GM23248 (cell line): ENCODE measurements around the gene GDI2. TPM values are rescaled to one million over a fixed set of nuclear protein-coding genes. Genes with fewer than 3 reads are reported as not detected.
"Not testable (repeated sequence)": the region's sequence is repeated elsewhere in the genome, so short reads cannot be mapped to it uniquely, and the experiment has no call there.

Experiments
- DNase-seq: peaks from one replicate; pipeline ENCODE4 v3.0.0-alpha.2; 2015
- H2AFZ ChIP-seq: fragments of 200-600 bp; sonication (generic); 2 replicates; pipeline ENCODE4 v1.6.1; 2016; ENCODE audit warnings: antibody characterized with exemption
- H3F3A ChIP-seq: fragments of 200-600 bp; sonication (generic); 2 replicates; pipeline ENCODE4 v1.6.1; 2016; ENCODE audit warnings: mild to moderate bottlenecking, antibody characterized with exemption, mixed run types; ENCODE audit not compliant: insufficient read depth
- H3K27ac ChIP-seq: fragments of 200-600 bp; sonication (generic); 2 replicates; pipeline ENCODE4 v1.5.1; 2016; ENCODE audit warnings: mild to moderate bottlenecking
- H3K27me3 ChIP-seq: fragments of 200-600 bp; sonication (generic); replicated peaks from 2 replicates; pipeline ENCODE4 v1.6.1; 2016; ENCODE audit warnings: mild to moderate bottlenecking; ENCODE audit not compliant: insufficient read depth
- H3K36me3 ChIP-seq: fragments of 200-600 bp; sonication (generic); 2 replicates; pipeline ENCODE4 v1.6.1; 2016; ENCODE audit warnings: low read depth, mild to moderate bottlenecking
- H3K4me1 ChIP-seq: fragments of 200-600 bp; sonication (generic); 2 replicates; pipeline ENCODE4 v1.6.1; 2016; ENCODE audit warnings: mild to moderate bottlenecking; ENCODE audit not compliant: insufficient read depth
- H3K4me2 ChIP-seq: fragments of 200-600 bp; sonication (generic); one replicate; pipeline ENCODE4 v1.6.1; 2016; ENCODE audit warnings: mild to moderate bottlenecking; ENCODE audit not compliant: unreplicated experiment
- H3K4me3 ChIP-seq: fragments of 200-600 bp; sonication (generic); 2 replicates; pipeline ENCODE4 v1.5.1; 2016; ENCODE audit warnings: mild to moderate bottlenecking
- H3K79me2 ChIP-seq: fragments of 200-600 bp; sonication (generic); 2 replicates; pipeline ENCODE4 v1.6.1; 2016; ENCODE audit warnings: mild to moderate bottlenecking; ENCODE audit not compliant: insufficient read depth
- H3K9ac ChIP-seq: fragments of 200-600 bp; sonication (generic); 2 replicates; pipeline ENCODE4 v1.6.1; 2016; ENCODE audit warnings: mild to moderate bottlenecking
- H3K9me2 ChIP-seq: fragments of 200-600 bp; sonication (generic); 2 replicates; pipeline ENCODE4 v1.6.1; 2016; ENCODE audit warnings: mixed run types, mild to moderate bottlenecking, moderate library complexity; ENCODE audit not compliant: insufficient read depth
- H3K9me3 ChIP-seq: fragments of 200-600 bp; sonication (generic); one replicate; pipeline ENCODE4 v1.6.1; 2017; ENCODE audit warnings: low read depth
- H4K20me1 ChIP-seq: fragments of 200-600 bp; sonication (generic); 2 replicates; pipeline ENCODE4 v1.6.0; 2016; ENCODE audit not compliant: insufficient read depth
- EZH2 ChIP-seq: fragments of 200-600 bp; sonication (generic); IDR thresholded peaks from 2 replicates; pipeline ENCODE4 v1.6.1; 2018; ENCODE audit warnings: antibody characterized with exemption, mild to moderate bottlenecking; ENCODE audit not compliant: insufficient read depth, poor library complexity, severe bottlenecking
- EZH2phosphoT487 ChIP-seq: fragments of 200-600 bp; sonication (generic); IDR thresholded peaks from 2 replicates; pipeline ENCODE4 v1.6.1; 2018; ENCODE audit warnings: antibody characterized with exemption, moderate library complexity, mild to moderate bottlenecking, low read depth; ENCODE audit not compliant: insufficient read depth
- WGBS, 2 experiments: methylation state at CpG; one replicate each; pipeline ENCODE4 v1.1.6; 2015 to 2017; ENCODE audit warnings: low lambda C conversion rate in 2 of 2, low coverage in 1 of 2; ENCODE audit errors: missing lambda C conversion rate in 2 of 2; 5-methylcytosine and 5-hydroxymethylcytosine counted together
- in situ Hi-C: fragments of 300-500 bp; cut with MboI; formaldehyde crosslinking; loops from 2 replicates; pipeline ENCODE4 v1.15.0; 2020
- polyA plus RNA-seq: library from polyadenylated mRNA; unstranded; fragments of >200 nt; fragmentation: Nextera tagmentation; extraction: Ambion mirVana; gene quantifications from 2 replicates; pipeline ENCODE4 v1.2.1, GENCODE V29; 2016
- total RNA-seq: library from RNA; depleted of rRNA; stranded (reverse); fragments of >200 nt; shearing (Covaris generic); gene quantifications from 2 replicates; pipeline ENCODE4 v1.2.3, GENCODE V29; 2014

The GDI2 gene
- total and polyA plus RNA-seq, 2 experiments from 2014 or later: 195 to 350 TPM

DNA sequence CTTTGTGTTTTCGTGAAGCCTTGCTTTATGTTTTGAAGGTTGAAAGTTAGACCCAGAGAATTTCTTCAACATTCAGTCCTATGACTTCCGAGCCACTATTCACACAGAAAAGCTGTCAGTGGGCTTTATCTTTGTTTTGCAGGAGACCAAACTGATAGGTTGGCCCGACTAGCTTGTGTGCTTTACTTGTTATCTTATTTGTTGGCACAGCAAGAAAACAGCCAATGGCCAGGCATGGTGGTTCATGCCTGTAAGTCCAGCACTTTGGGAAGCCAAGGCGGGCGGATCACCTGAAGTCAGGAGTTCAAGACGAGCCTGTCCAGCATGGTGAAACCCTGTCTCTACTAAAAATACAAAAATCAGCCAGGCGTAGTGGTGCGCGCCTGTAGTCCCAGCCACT is 16.0 kb upstream of the GDI2 start:
- Histone ChIP-seq H3K4me1 (no peaks in the 10 kb centered on the region), H3F3A (no peaks in the 10 kb centered on the region), H3K4me2 (no peak overlapping the region), H3K9me3 (no peaks in the 10 kb centered on the region), H3K79me2 (no peaks in the 10 kb centered on the region), H3K36me3 (no peaks in the 10 kb centered on the region), H2AFZ (no peak overlapping the region), H3K27me3 (no peaks in the 10 kb centered on the region), H4K20me1 (no peaks in the 10 kb centered on the region), H3K27ac (no peak overlapping the region), H3K9ac (no peak overlapping the region), H3K4me3 (no peak overlapping the region), H3K9me2 (no peaks in the 10 kb centered on the region)
- 83 to 85% methylated on average over 9 of the region's 9 CpGs for WGBS, 2 experiments
- TF ChIP-seq EZH2phosphoT487 (no peak), EZH2 (no peak)
- in situ Hi-C loops: no loop called here
- DNase-seq: no peak

DNA sequence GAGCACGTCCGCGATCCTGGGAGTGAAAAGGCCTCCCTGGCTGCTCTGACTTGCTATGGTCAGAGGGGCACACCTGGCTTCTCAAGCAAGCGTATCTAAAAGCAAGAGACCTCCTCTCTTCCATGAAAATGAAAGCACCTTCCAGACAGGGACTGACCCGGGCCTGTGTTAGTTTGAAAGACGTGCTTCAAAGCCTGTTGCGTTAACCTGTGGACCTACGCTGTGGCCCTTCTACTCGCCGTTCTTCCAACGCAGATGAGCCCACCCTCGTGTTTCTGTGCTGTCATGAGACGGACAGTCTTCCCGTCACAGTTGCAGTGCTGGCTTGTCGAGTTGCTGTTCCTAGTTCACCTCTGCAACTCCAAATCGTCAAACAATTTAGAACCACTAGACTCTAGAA is 15.5 kb upstream of the GDI2 start:
- H2AFZ ChIP-seq: no peak overlapping the region
- H3K4me1 ChIP-seq: no peaks in the 10 kb centered on the region
- DNase-seq: no peak
- no peak overlapping the region for H3K4me2 ChIP-seq
- no peak overlapping the region for H3K9ac ChIP-seq
- H3F3A ChIP-seq: no peaks in the 10 kb centered on the region
- no peak overlapping the region for H3K4me3 ChIP-seq
- no peaks in the 10 kb centered on the region for H3K79me2 ChIP-seq
- H3K9me3 ChIP-seq: no peaks in the 10 kb centered on the region
- in situ Hi-C loops: no loop called here
- no peaks in the 10 kb centered on the region for H4K20me1 ChIP-seq
- H3K27me3 ChIP-seq: no peaks in the 10 kb centered on the region
- H3K36me3 ChIP-seq: no peaks in the 10 kb centered on the region
- H3K27ac ChIP-seq: no peak overlapping the region
- no peaks in the 10 kb centered on the region for H3K9me2 ChIP-seq
- TF ChIP-seq EZH2 (no peak), EZH2phosphoT487 (no peak)
- 86 to 89% methylated on average over 16 of the region's 16 CpGs for WGBS, 2 experiments

DNA sequence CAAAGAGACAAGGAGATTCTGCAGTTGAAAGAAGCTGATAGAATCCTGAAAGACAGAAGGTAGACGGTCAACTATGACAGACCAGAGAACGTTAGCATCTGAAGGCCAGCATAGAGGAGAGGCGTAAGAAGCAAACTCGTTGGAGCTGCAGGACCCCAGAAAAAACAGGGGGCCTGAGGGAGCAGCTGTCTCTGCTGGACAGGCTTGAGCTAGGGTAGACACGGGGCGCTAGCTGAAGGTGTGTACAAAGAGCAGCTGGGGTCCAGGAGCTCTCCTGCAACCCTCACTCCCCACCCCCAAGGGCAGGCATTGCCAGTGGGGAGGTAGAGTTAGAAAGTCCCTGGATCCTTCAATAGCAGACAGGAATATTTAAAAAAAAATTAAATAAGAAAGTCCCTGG is 14.6 kb upstream of the GDI2 start:
- DNase-seq: no peak

DNA sequence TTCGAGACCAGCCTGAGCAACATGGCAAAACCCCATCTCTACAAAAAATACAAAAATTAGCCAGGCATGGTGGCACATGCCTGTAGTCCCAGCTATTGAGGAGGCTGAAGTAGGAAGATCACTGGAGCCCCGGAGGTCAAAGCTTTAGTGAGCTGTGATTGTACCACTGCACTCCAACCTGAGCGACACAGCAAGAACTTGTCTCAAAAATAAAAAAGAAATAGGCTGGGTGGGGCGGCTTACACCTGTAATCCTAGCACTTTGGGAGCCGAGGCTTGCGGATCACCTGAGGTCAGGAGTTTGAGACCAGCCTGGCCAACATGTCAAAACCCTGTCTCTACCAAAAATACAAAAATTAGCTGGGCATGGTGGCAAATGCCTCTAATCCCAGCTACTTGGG is 13.3 kb upstream of the GDI2 start:
- WGBS, 2 experiments: 81 to 89% methylated on average over 6 of the region's 6 CpGs
- H3K4me3 ChIP-seq, H3K4me2 ChIP-seq, in situ Hi-C loops, H3K9me2 ChIP-seq, H3K27me3 ChIP-seq, H3K36me3 ChIP-seq, H3F3A ChIP-seq, DNase-seq, H3K27ac ChIP-seq, H3K9me3 ChIP-seq, H3K4me1 ChIP-seq, H4K20me1 ChIP-seq, H2AFZ ChIP-seq, H3K9ac ChIP-seq, H3K79me2 ChIP-seq: not testable (repeated sequence)

More for the DNA sequence above, 14.6 kb upstream of the GDI2 start:
- Histone ChIP-seq H3K36me3 (no peaks in the 10 kb centered on the region), H3K27me3 (no peaks in the 10 kb centered on the region), H3K4me1 (no peaks in the 10 kb centered on the region), H3K9me2 (no peaks in the 10 kb centered on the region), H3K27ac (no peak overlapping the region), H3K79me2 (no peaks in the 10 kb centered on the region), H3K9me3 (no peaks in the 10 kb centered on the region), H2AFZ (no peak overlapping the region), H3K9ac (no peak overlapping the region), H3K4me3 (no peak overlapping the region), H3F3A (no peaks in the 10 kb centered on the region), H4K20me1 (no peaks in the 10 kb centered on the region), H3K4me2 (no peak overlapping the region)
- WGBS, 2 experiments: 81 to 88% methylated on average over 6 of the region's 6 CpGs
- TF ChIP-seq EZH2 (no peak), EZH2phosphoT487 (no peak)
- in situ Hi-C loops: no loop called here

DNA sequence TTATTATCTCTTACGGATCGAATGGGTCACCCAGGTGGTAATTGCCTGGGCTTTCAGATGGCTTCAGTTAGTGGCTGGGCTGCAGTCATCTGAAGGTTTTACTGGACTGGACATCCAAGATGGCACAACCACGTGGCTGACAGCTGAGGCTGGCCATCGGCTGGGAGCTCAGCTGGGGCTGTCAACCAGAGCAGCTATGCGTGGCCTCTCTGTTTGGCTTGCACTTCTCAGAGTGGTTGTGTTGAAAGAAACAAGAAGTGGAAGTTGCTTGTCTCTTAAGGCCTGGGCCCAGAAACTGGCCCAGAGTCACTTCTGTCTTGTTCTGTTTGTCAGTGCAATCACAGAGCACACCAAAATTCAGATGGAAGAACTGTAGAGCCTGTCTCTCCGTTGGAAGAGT is 5.7 kb upstream of the GDI2 start:
- Histone ChIP-seq H3F3A (0 out of 2 replicates have a peak, but pooled peaks cover 4% of the 10 kb centered on the region), H3K9me2 (no peaks in the 10 kb centered on the region), H2AFZ (no peak overlapping the region), H3K9ac (no peak overlapping the region), H3K27ac (no peak overlapping the region), H3K36me3 (no peaks in the 10 kb centered on the region), H3K79me2 (peaks cover 12% of the 10 kb centered on the region; the same call in 1 of the 2 replicates), H3K9me3 (no peaks in the 10 kb centered on the region), H4K20me1 (no peaks in the 10 kb centered on the region), H3K4me3 (no peak overlapping the region), H3K4me1 (peaks cover 10% of the 10 kb centered on the region), H3K4me2 (no peak overlapping the region), H3K27me3 (no peaks in the 10 kb centered on the region)
- 76 to 77% methylated on average over 6 of the region's 6 CpGs for WGBS, 2 experiments
- TF ChIP-seq EZH2phosphoT487: no peak
- no peak for TF ChIP-seq EZH2
- in situ Hi-C loops: no loop called here
- DNase-seq: no peak
